KMS-11 (cell line): Measurements from ENCODE around the gene ENTPD6.

Source experiments
- H2AFZ ChIP-seq: fragments of 200-600 bp; sonication (generic); 2 replicates; pipeline ENCODE4 v1.6.1; 2016; ENCODE audit warnings: antibody characterized with exemption, mixed run types, low read depth
- H3K27ac ChIP-seq: fragments of 200-600 bp; sonication (generic); 2 replicates; pipeline ENCODE4 v1.6.1; 2016; ENCODE audit warnings: mild to moderate bottlenecking, mixed run types
- H3K27me3 ChIP-seq: fragments of 200-600 bp; sonication (generic); 2 replicates; pipeline ENCODE4 v1.6.1; 2017; ENCODE audit warnings: mild to moderate bottlenecking, low read depth, mixed run types, moderate library complexity; ENCODE audit not compliant: insufficient read depth
- H3K36me3 ChIP-seq: fragments of 200-600 bp; sonication (generic); 2 replicates; pipeline ENCODE4 v1.6.1; 2017; ENCODE audit warnings: mild to moderate bottlenecking, mixed run types; ENCODE audit not compliant: insufficient read depth
- H3K4me1 ChIP-seq: fragments of 200-600 bp; sonication (generic); 2 replicates; pipeline ENCODE4 v1.6.1; 2016; ENCODE audit warnings: mild to moderate bottlenecking, low read depth, mixed run types; ENCODE audit not compliant: poor library complexity, severe bottlenecking
- H3K4me2 ChIP-seq: fragments of 200-600 bp; sonication (generic); 2 replicates; pipeline ENCODE4 v1.7.0; 2016; ENCODE audit warnings: mild to moderate bottlenecking, mixed run types
- H3K4me3 ChIP-seq: fragments of 200-600 bp; sonication (generic); IDR thresholded peaks from 2 replicates; pipeline ENCODE4 v1.6.1; 2017; ENCODE audit warnings: low read depth, low read length, mixed read lengths; ENCODE audit not compliant: insufficient read depth
- H3K79me2 ChIP-seq: fragments of 200-600 bp; sonication (generic); 2 replicates; pipeline ENCODE4 v1.6.1; 2016; ENCODE audit warnings: low read depth, mixed run types; ENCODE audit not compliant: insufficient read depth
- H3K9ac ChIP-seq: fragments of 200-600 bp; sonication (generic); 2 replicates; pipeline ENCODE4 v1.6.1; 2016; ENCODE audit warnings: mild to moderate bottlenecking, mixed run types
- H4K20me1 ChIP-seq: fragments of 200-600 bp; sonication (generic); 2 replicates; pipeline ENCODE4 v1.6.1; 2016; ENCODE audit warnings: mild to moderate bottlenecking, mixed run types; ENCODE audit not compliant: insufficient read depth
- TF ChIP-seq, protein P1 (sequence below): fragments of 200-600 bp; sonication (generic); conservative IDR thresholded peaks from 2 replicates; pipeline ENCODE4 v1.6.1; 2017; ENCODE audit warnings: low read depth, mild to moderate bottlenecking, antibody characterized with exemption, low read length, moderate library complexity, mixed read lengths

Gene ENTPD6

GRCh38 chr20:25271486-25272222, 76.1 kb downstream of the ENTPD6 start:
- Histone ChIP-seq H4K20me1 (no peaks in the 10 kb centered on the region), H3K79me2 (no peaks in the 10 kb centered on the region), H3K9ac (no peak overlapping the region), H3K4me1 (no peaks in the 10 kb centered on the region), H3K4me2 (no peak overlapping the region), H3K27ac (no peak overlapping the region), H3K27me3 (no peaks in the 10 kb centered on the region), H3K36me3 (no peaks in the 10 kb centered on the region), H3K4me3 (no peak overlapping the region), H2AFZ (no peak overlapping the region)
- TF ChIP-seq, protein P1, sequence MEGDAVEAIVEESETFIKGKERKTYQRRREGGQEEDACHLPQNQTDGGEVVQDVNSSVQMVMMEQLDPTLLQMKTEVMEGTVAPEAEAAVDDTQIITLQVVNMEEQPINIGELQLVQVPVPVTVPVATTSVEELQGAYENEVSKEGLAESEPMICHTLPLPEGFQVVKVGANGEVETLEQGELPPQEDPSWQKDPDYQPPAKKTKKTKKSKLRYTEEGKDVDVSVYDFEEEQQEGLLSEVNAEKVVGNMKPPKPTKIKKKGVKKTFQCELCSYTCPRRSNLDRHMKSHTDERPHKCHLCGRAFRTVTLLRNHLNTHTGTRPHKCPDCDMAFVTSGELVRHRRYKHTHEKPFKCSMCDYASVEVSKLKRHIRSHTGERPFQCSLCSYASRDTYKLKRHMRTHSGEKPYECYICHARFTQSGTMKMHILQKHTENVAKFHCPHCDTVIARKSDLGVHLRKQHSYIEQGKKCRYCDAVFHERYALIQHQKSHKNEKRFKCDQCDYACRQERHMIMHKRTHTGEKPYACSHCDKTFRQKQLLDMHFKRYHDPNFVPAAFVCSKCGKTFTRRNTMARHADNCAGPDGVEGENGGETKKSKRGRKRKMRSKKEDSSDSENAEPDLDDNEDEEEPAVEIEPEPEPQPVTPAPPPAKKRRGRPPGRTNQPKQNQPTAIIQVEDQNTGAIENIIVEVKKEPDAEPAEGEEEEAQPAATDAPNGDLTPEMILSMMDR = no peak

DNA sequence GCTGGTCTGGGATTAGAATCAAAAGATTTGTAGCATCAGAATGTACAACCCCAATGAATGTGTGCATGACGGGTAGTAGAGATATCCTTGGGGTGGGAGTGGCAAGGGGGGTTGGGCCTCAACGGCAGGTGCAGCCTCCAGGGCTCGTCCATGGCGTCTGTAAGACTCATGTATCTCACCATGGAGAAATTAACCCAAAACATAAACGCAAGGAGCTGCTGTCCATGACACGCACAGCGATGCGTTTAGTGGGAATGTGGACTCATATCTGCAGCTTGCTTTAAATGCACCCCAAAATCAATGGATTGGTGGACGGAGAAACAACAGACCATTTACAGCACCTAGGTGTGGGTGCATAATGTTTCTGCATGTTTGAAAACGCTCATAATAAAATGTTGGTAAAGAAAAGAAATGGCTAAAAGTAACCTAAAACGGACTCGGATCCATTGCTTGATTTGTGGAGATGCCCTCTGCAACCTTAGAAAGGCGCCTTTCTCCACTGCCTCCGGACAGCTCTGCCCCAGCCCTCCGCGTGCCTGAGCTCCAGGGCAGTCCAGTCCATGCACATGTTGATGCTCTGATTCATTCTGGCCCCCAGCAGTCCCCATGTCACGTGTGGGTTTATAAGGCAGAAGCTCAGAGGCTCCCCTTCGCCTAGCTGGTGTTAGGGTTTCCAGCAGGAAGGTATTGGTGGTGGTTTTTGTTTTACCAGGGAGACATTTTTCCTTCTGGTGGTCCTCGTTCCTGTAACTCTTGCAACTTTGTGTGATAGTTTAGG, 76.9 kb downstream of the ENTPD6 start:
- TF ChIP-seq, protein P1 = no peak
- Histone ChIP-seq H2AFZ (no peak overlapping the region), H3K27me3 (no peaks in the 10 kb centered on the region), H3K36me3 (no peaks in the 10 kb centered on the region), H3K27ac (no peak overlapping the region), H3K79me2 (no peaks in the 10 kb centered on the region), H3K4me2 (no peak overlapping the region), H3K9ac (no peak overlapping the region), H3K4me1 (no peaks in the 10 kb centered on the region), H3K4me3 (no peak overlapping the region), H4K20me1 (no peaks in the 10 kb centered on the region)

GRCh38 chr20:25273046-25273445, 77.5 kb downstream of the ENTPD6 start:
- Histone ChIP-seq H2AFZ (no peak overlapping the region), H3K4me1 (no peaks in the 10 kb centered on the region), H4K20me1 (no peaks in the 10 kb centered on the region), H3K4me2 (no peak overlapping the region), H3K27me3 (no peaks in the 10 kb centered on the region), H3K79me2 (no peaks in the 10 kb centered on the region), H3K27ac (no peak overlapping the region), H3K4me3 (no peak overlapping the region), H3K9ac (no peak overlapping the region), H3K36me3 (no peaks in the 10 kb centered on the region)
- TF ChIP-seq, protein P1 = no peak

DNA sequence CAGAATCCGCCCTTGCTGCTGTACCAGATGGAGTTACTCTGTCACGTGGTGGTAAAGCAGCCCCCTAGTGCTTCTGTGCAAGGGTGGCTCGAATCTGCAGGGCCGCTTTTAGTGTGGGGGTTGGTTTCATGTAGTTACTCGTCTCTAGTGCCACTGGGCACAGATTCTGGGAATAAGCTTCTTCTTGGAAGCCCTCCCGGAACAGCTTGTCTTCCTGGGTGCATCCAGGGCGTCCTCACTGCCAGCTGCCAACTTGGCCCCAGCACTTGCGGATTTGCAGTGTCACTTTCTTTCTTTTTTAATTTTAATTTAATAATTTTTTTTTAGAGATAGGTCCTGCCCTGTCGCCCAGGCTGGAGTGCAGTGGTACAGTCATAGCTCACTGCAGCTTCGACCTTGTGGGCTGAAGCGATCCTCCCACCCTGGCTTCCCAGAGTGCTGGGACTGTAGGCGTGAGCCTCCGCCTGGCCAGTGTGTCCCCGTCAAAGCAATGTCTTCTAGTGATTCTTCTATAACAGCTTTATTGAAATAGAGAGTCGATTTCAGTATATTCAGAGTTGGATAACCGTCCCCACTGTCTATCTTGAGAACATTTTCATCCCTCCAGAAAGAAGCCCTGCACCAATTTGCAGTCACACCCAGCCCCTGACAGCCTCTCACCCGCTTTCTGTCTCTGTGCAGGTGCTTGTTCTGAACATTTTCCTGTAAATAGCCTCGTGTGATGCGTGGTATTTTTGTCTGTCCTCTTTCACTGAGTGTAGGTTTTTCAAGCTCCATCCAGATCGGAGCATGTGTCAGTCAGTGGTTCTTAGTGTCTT, 78.2 kb downstream of the ENTPD6 start:
- H3K4me3 ChIP-seq = no peak overlapping the region
- no peak overlapping the region for H3K27ac ChIP-seq
- H3K79me2 ChIP-seq = no peaks in the 10 kb centered on the region
- H3K9ac ChIP-seq = no peak overlapping the region
- H4K20me1 ChIP-seq = no peaks in the 10 kb centered on the region
- no peak overlapping the region for H3K4me2 ChIP-seq
- no peaks in the 10 kb centered on the region for H3K27me3 ChIP-seq
- TF ChIP-seq, protein P1 = no peak
- no peaks in the 10 kb centered on the region for H3K4me1 ChIP-seq
- no peak overlapping the region for H2AFZ ChIP-seq
- no peaks in the 10 kb centered on the region for H3K36me3 ChIP-seq
